Astrocyte of the cerebellum (primary cell): ENCODE measurements around the gene ATF7.

ENCODE experiments used
- DNase-seq: peaks from one replicate; pipeline ENCODE4 v3.0.0-alpha.2; 2011; ENCODE audit warnings: low read depth
- H3K4me3 ChIP-seq: 2 replicates; pipeline ENCODE4 v1.5.1; 2011; ENCODE audit warnings: mild to moderate bottlenecking, low read depth, low read length, moderate library complexity
- CTCF ChIP-seq: IDR thresholded peaks from 2 replicates; pipeline ENCODE4 v1.5.1; 2012; ENCODE audit warnings: low read length, low read depth, moderate library complexity, mild to moderate bottlenecking; ENCODE audit errors: missing control alignments
- in situ Hi-C: cut with HindIII; loops from 2 replicates; pipeline ENCODE4 v1.10.0; 2017; ENCODE audit warnings: low sequenced_read_pairs

ATF7 gene

GRCh38 chr12:53664191-53664590, 38.0 kb upstream of the ATF7 start:
- H3K4me3 ChIP-seq = no peak overlapping the region
- no peak for DNase-seq
- no peak for TF ChIP-seq CTCF
- in situ Hi-C loops = loop anchor here (25.0 kb wide), 1 partner anchor 102 kb away; no protein-coding TSS in a partner anchor

GRCh38 chr12:53660041-53660440, 33.9 kb upstream of the ATF7 start:
- no peak for TF ChIP-seq CTCF
- in situ Hi-C loops = loop anchor here (25.0 kb wide), 1 partner anchor 98 kb away; no protein-coding TSS in a partner anchor
- no peak overlapping the region for H3K4me3 ChIP-seq
- no peak for DNase-seq

GRCh38 chr12:53659571-53659981, 33.4 kb upstream of the ATF7 start:
- in situ Hi-C loops = loop anchor here (25.0 kb wide), 1 partner anchor 97 kb away; no protein-coding TSS in a partner anchor

GRCh38 chr12:53659011-53659551, 32.9 kb upstream of the ATF7 start:
- TF ChIP-seq CTCF = no peak
- H3K4me3 ChIP-seq = no peak overlapping the region
- in situ Hi-C loops = loop anchor here (25.0 kb wide), 1 partner anchor 97 kb away; no protein-coding TSS in a partner anchor
- DNase-seq = peak; percentile 88

More at GRCh38 chr12:53659571-53659981, 33.4 kb upstream of the ATF7 start:
- no peak for DNase-seq
- no peak overlapping the region for H3K4me3 ChIP-seq
- no peak for TF ChIP-seq CTCF

- H3K4me3 ChIP-seq = no peak overlapping the region
- in situ Hi-C loops = loop anchor here (25.0 kb wide), 1 partner anchor 95 kb away; no protein-coding TSS in a partner anchor
- no peak for DNase-seq
- no peak for TF ChIP-seq CTCF
Observed at GRCh38 chr12:53657041-53657440, 30.9 kb upstream of the ATF7 start.

GRCh38 chr12:53653595-53653994, 27.4 kb upstream of the ATF7 start:
- H3K4me3 ChIP-seq = no peak overlapping the region
- in situ Hi-C loops = loop anchor here (25.0 kb wide), 1 partner anchor 91 kb away; no protein-coding TSS in a partner anchor
- no peak for TF ChIP-seq CTCF

More at GRCh38 chr12:53653595-53653994, 27.4 kb upstream of the ATF7 start:
- DNase-seq = no peak
